ENCODE measurements around the gene ZNF792. TPM values are rescaled to one million over a fixed set of nuclear protein-coding genes. Genes with fewer than 3 reads are reported as not detected.

ZNF792 gene
- total RNA-seq, 2 donors from 2014 or later = 30.2 to 32.1 TPM

DNA sequence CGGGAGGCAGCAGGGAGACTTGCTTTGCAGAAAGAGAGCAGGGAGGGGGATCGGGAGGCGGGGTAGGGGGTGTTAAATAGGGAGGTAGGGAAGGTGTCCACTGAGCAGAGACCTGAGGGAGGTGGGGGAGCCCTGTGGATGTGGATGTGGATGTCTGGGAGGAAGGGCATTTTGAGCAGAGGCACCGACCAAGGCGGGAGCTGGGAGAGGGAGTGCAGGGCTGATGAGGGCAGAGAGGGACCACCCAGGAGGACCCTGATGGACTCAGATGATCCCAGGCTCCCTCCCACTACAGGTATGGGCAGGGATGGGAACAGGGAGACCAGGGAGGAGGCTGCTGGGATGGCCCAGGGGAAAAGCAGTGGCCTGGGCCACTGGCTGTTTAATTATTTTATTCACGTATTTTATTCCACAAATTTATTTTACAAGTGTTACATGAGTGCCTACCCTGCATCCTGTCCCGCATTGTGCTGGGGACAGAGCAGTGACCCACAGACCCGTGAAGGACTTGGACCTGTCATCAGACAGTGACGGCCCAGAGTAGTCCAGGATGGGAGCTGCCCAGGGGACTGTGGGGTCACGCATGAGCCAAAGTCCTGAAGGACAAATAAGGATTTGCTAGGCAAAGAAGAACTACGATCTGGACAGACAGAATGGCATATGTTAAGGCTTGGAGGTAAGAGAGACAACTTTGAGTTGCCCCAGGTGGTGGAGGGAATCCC, 41.4 kb upstream of the ZNF792 start:
- no peaks in the 10 kb centered on the region for H3K27me3 Mint-ChIP-seq (ENCODE audit: insufficient read depth)
- Histone ChIP-seq H3K4me1 (ENCODE audit: control insufficient read depth, insufficient read depth, low read length) (no peaks in the 10 kb centered on the region), H3K36me3 (ENCODE audit: control insufficient read depth, insufficient read depth, low read length) (peaks cover 33% of the 10 kb centered on the region), H3K9ac (ENCODE audit: extremely low read depth, low read length, poor library complexity, severe bottlenecking) (no peak overlapping the region), H3K9me3 (ENCODE audit: control insufficient read depth, low read length) (no peaks in the 10 kb centered on the region), H3K4me3 (ENCODE audit: low read length) (no peak overlapping the region), H3K27me3 (ENCODE audit: control insufficient read depth, insufficient read depth, low read length, poor library complexity, severe bottlenecking) (no peaks in the 10 kb centered on the region), H3K27ac (ENCODE audit: low read depth, low read length) (no peak overlapping the region)
- no peak overlapping the region for H3K4me3 Mint-ChIP-seq
- DNase-seq = no peak
- H3K9me3 Mint-ChIP-seq = no peaks in the 10 kb centered on the region
- WGBS, 2 experiments (ENCODE audit: insufficient coverage in 1 of 2, insufficient read length in 1 of 2) = 91 to 98% methylated on average over 6 to 11 of the region's 11 CpGs
- TF ChIP-seq, protein P1, sequence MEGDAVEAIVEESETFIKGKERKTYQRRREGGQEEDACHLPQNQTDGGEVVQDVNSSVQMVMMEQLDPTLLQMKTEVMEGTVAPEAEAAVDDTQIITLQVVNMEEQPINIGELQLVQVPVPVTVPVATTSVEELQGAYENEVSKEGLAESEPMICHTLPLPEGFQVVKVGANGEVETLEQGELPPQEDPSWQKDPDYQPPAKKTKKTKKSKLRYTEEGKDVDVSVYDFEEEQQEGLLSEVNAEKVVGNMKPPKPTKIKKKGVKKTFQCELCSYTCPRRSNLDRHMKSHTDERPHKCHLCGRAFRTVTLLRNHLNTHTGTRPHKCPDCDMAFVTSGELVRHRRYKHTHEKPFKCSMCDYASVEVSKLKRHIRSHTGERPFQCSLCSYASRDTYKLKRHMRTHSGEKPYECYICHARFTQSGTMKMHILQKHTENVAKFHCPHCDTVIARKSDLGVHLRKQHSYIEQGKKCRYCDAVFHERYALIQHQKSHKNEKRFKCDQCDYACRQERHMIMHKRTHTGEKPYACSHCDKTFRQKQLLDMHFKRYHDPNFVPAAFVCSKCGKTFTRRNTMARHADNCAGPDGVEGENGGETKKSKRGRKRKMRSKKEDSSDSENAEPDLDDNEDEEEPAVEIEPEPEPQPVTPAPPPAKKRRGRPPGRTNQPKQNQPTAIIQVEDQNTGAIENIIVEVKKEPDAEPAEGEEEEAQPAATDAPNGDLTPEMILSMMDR (conservative IDR thresholded peaks at IDR 0.05) = no peak
- H3K4me1 Mint-ChIP-seq = peaks cover 28% of the 10 kb centered on the region
- H3K36me3 Mint-ChIP-seq (ENCODE audit: low read depth) = peaks cover 41% of the 10 kb centered on the region
- H3K27ac Mint-ChIP-seq = peak overlapping the region; percentile 52

GRCh38 chr19:35004517-35005255, 40.7 kb upstream of the ZNF792 start:
- H3K27ac Mint-ChIP-seq = peak overlapping the region; percentile 75
- H3K27ac ChIP-seq (ENCODE audit: low read depth, low read length) = no peak overlapping the region
- peaks cover 28% of the 10 kb centered on the region for H3K4me1 Mint-ChIP-seq
- H3K9me3 Mint-ChIP-seq = no peaks in the 10 kb centered on the region
- H3K27me3 ChIP-seq (ENCODE audit: control insufficient read depth, insufficient read depth, low read length, poor library complexity, severe bottlenecking) = no peaks in the 10 kb centered on the region
- TF ChIP-seq, protein P1 (conservative IDR thresholded peaks at IDR 0.05) = no peak
- H3K36me3 ChIP-seq (ENCODE audit: control insufficient read depth, insufficient read depth, low read length) = peaks cover 26% of the 10 kb centered on the region
- DNase-seq = no peak
- no peak overlapping the region for H3K4me3 ChIP-seq (ENCODE audit: low read length)
- 95 to 100% methylated on average over 7 to 18 of the region's 18 CpGs for WGBS, 2 experiments (ENCODE audit: insufficient coverage in 1 of 2, insufficient read length in 1 of 2)
- no peak overlapping the region for H3K9ac ChIP-seq (ENCODE audit: extremely low read depth, low read length, poor library complexity, severe bottlenecking)
- H3K4me1 ChIP-seq (ENCODE audit: control insufficient read depth, insufficient read depth, low read length) = no peaks in the 10 kb centered on the region
- H3K9me3 ChIP-seq (ENCODE audit: control insufficient read depth, low read length) = no peaks in the 10 kb centered on the region
- no peak overlapping the region for H3K4me3 Mint-ChIP-seq
- peaks cover 37% of the 10 kb centered on the region for H3K36me3 Mint-ChIP-seq (ENCODE audit: low read depth)
- H3K27me3 Mint-ChIP-seq (ENCODE audit: insufficient read depth) = no peaks in the 10 kb centered on the region

GRCh38 chr19:35002037-35002535, 38.1 kb upstream of the ZNF792 start:
- DNase-seq = peak; percentile 35
- Histone ChIP-seq H3K9ac (ENCODE audit: extremely low read depth, low read length, poor library complexity, severe bottlenecking) (no peak overlapping the region), H3K9me3 (ENCODE audit: control insufficient read depth, low read length) (no peaks in the 10 kb centered on the region), H3K27ac (ENCODE audit: low read depth, low read length) (no peak overlapping the region), H3K4me3 (ENCODE audit: low read length) (peak overlapping the region; percentile 93), H3K36me3 (ENCODE audit: control insufficient read depth, insufficient read depth, low read length) (peaks cover 12% of the 10 kb centered on the region), H3K27me3 (ENCODE audit: control insufficient read depth, insufficient read depth, low read length, poor library complexity, severe bottlenecking) (no peaks in the 10 kb centered on the region), H3K4me1 (ENCODE audit: control insufficient read depth, insufficient read depth, low read length) (no peaks in the 10 kb centered on the region)
- Mint-ChIP-seq H3K27ac (peak overlapping the region; percentile 84), H3K4me3 (peak overlapping the region; percentile 85), H3K9me3 (no peaks in the 10 kb centered on the region), H3K4me1 (peaks cover 43% of the 10 kb centered on the region), H3K27me3 (ENCODE audit: insufficient read depth) (no peaks in the 10 kb centered on the region), H3K36me3 (ENCODE audit: low read depth) (peaks cover 30% of the 10 kb centered on the region)
- 91 to 95% methylated on average over 9 to 11 of the region's 11 CpGs for WGBS, 2 experiments (ENCODE audit: insufficient coverage in 1 of 2, insufficient read length in 1 of 2)
- TF ChIP-seq, protein P1 (conservative IDR thresholded peaks at IDR 0.05) = no peak

All from endodermal cell (in vitro differentiated cells).